HG03095 (cell line): ENCODE measurements around the gene FGFBP1.

Source experiments
- ATAC-seq: cut with Tn5 transposase; IDR thresholded peaks from one replicate; pipeline ENCODE4 v1.9.1; 2021; ENCODE audit warnings: moderate library complexity; ENCODE audit not compliant: unreplicated experiment

Gene FGFBP1

GRCh38 chr4:15913631-15913970, 24.9 kb downstream of the FGFBP1 start:
- ATAC-seq = no peak

- no peak for ATAC-seq
Measured at GRCh38 chr4:15912961-15913630, 25.4 kb downstream of the FGFBP1 start.

GRCh38 chr4:15912236-15912635, 26.3 kb downstream of the FGFBP1 start:
- no peak for ATAC-seq

GRCh38 chr4:15910155-15910940, 28.2 kb downstream of the FGFBP1 start:
- ATAC-seq = no peak

- no peak for ATAC-seq
Measured at GRCh38 chr4:15907430-15907829, 31.1 kb downstream of the FGFBP1 start.

GRCh38 chr4:15906020-15906443, 32.5 kb downstream of the FGFBP1 start:
- ATAC-seq = no peak

GRCh38 chr4:15902746-15903145, 35.8 kb downstream of the FGFBP1 start:
- no peak for ATAC-seq

- no peak for ATAC-seq
Measured at GRCh38 chr4:15901998-15902397, 36.5 kb downstream of the FGFBP1 start.

GRCh38 chr4:15901007-15901406, 37.5 kb downstream of the FGFBP1 start:
- no peak for ATAC-seq

GRCh38 chr4:15899511-15899910, 39.0 kb downstream of the FGFBP1 start:
- no peak for ATAC-seq

GRCh38 chr4:15898902-15899301, 39.6 kb downstream of the FGFBP1 start:
- no peak for ATAC-seq

- no peak for ATAC-seq
Measured at GRCh38 chr4:15897577-15897976, 41.0 kb downstream of the FGFBP1 start.

- ATAC-seq = no peak
Measured at GRCh38 chr4:15894921-15895916, 43.3 kb downstream of the FGFBP1 start.

- ATAC-seq = no peak
Measured at GRCh38 chr4:15894393-15894792, 44.1 kb downstream of the FGFBP1 start.

GRCh38 chr4:15893962-15894361, 44.6 kb downstream of the FGFBP1 start:
- ATAC-seq = no peak

- peak; percentile 66 for ATAC-seq
Measured at GRCh38 chr4:15891312-15891711, 47.2 kb downstream of the FGFBP1 start.

GRCh38 chr4:15890246-15890829, 48.2 kb downstream of the FGFBP1 start:
- no peak for ATAC-seq

- no peak for ATAC-seq
Measured at GRCh38 chr4:15888515-15888914, 50.0 kb downstream of the FGFBP1 start.
